Tibial nerve (tissue), 4 donors: Measurements from ENCODE around the gene WDR12. TPM values are rescaled to one million over a fixed set of nuclear protein-coding genes. Genes with fewer than 3 reads are reported as not detected.
"Not testable (repeated sequence)": the region's sequence is repeated elsewhere in the genome, so short reads cannot be mapped to it uniquely, and the experiment has no call there.

Experiments used
- DNase-seq, 2 donors: peaks; one replicate each; pipeline ENCODE4 v3.0.0-alpha.2; 2019; ENCODE audit warnings: low spot score in 2 of 2
- H3K27ac ChIP-seq, 4 donors: fragments of 200-600 bp; sonication (generic) in 3 of 4; one replicate each; pipeline ENCODE4 v1.5.1; 2017 to 2019; ENCODE audit warnings: mild to moderate bottlenecking in 1 of 4
- H3K27me3 ChIP-seq, 2 donors: fragments of 200-600 bp; sonication (generic) in 1 of 2; one replicate each; pipeline versions ENCODE4 v1.5.1 to v1.6.0; 2017 to 2019
- H3K36me3 ChIP-seq, 3 donors: fragments of 200-600 bp; sonication (generic); one replicate each; pipeline ENCODE4 v1.5.1; 2018 to 2019
- H3K4me1 ChIP-seq, 4 donors: fragments of 200-600 bp; sonication (generic) in 3 of 4; one replicate each; pipeline ENCODE4 v1.5.1; 2017 to 2019
- H3K4me3 ChIP-seq, 4 donors: fragments of 200-600 bp; sonication (generic) in 3 of 4; one replicate each; pipeline ENCODE4 v1.5.1; 2017 to 2019; ENCODE audit warnings: mild to moderate bottlenecking in 1 of 4, moderate library complexity in 1 of 4
- H3K9me3 ChIP-seq, 4 donors: fragments of 200-600 bp; sonication (generic) in 3 of 4; one replicate each; pipeline ENCODE4 v1.5.1; 2017 to 2019
- CTCF ChIP-seq, 5 experiments: fragments of 200-600 bp in 3 of 5; fragments of 450-650 bp in 2 of 5; sonication (generic) in 3 of 5; IDR thresholded peaks; one replicate each; pipeline ENCODE4 v1.5.1; 2016 to 2019; ENCODE audit warnings: antibody characterized with exemption in 5 of 5, mild to moderate bottlenecking in 3 of 5, moderate library complexity in 2 of 5
- EP300 ChIP-seq, 2 donors: sonication (generic); formaldehyde crosslinking; IDR thresholded peaks; one replicate each; pipeline ENCODE4 v1.6.1; 2017; ENCODE audit warnings: antibody characterized with exemption in 2 of 2, mild to moderate bottlenecking in 1 of 2
- POLR2A ChIP-seq, 2 donors: fragments of 450-650 bp; IDR thresholded peaks; one replicate each; pipeline ENCODE4 v1.6.1; 2017; ENCODE audit warnings: antibody characterized with exemption in 2 of 2, mild to moderate bottlenecking in 2 of 2, moderate library complexity in 2 of 2
- WGBS, 2 donors: methylation state at CpG; one replicate each; pipeline ENCODE4 v1.1.5; 2018; 5-methylcytosine and 5-hydroxymethylcytosine counted together
- total RNA-seq, 4 donors: library from RNA; depleted of rRNA; stranded (reverse); fragments of >200 nt; gene quantifications; one replicate each; pipeline ENCODE4 v1.1.0, GENCODE V29; 2016

WDR12 gene
- total RNA-seq, 4 donors from 2014 or later = 9.8 to 18.3 (median 12.4) TPM

DNA sequence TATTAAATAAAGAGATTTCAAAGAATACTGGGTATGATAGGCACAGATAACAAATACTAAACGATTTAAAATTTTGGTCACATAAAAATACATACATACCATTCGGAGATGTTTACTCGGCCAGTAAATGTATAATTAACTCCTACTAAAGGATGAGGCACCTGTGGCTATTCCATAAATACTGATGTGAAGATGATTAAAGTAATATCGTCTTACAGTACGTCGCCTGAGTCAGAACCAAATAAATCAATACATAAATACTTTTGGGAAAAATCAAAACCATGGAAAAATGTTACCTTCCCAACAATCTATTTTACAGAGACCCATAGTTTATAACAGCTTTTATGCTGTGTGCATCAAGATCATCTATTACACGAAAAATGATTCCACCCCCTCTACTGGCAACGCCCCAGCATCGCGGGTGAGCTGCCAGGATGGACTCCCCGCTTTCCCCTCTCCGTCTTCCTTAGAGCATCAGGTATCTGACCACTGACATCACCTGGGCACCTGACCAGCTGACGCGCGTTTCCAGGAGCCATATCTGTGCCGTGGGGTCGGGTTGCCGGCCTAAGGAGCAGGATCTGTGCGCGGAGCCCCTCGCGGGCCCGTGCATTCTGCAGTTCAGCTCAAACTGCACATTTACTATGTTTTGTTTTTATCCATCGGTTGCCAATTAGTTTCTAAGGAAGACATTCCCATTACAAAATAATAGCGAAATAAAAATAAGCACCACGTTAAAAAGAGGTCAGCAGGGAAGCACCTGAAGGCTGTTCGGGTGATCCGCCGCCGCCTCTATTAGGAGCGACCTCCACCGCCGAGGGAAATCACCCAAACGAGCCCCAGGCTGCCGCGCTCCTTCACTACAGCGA, 40.8 kb downstream of the WDR12 start:
- Histone ChIP-seq H3K36me3 (peaks cover 0 to 4% (median 0%) of the 10 kb centered on the region in 3 donors), H3K27ac (peak overlapping the region; percentile 20 to 89 (median 57)), H3K4me3 (peak overlapping the region; percentile 55 to 90 (median 84)), H3K9me3 (no peaks in the 10 kb centered on the region), H3K4me1 (peaks cover 0 to 11% (median 2%) of the 10 kb centered on the region in 4 donors), H3K27me3 (no peaks in the 10 kb centered on the region)
- DNase-seq = peak; percentile 28 to 61
- WGBS, 2 donors = 3 to 4% methylated on average over 34 to 37 of the region's 37 CpGs
- peak; percentile 6 to 51 (median 22) for TF ChIP-seq CTCF (IDR thresholded peaks at IDR 0.05)
- TF ChIP-seq POLR2A (IDR thresholded peaks at IDR 0.05) = no peak
- TF ChIP-seq EP300 (IDR thresholded peaks at IDR 0.05) = peak in 1 of 2 donors; percentile 19

- 95 to 97% methylated on average over 3 of the region's 3 CpGs for WGBS, 2 donors
- no peak for TF ChIP-seq POLR2A (IDR thresholded peaks at IDR 0.05)
- TF ChIP-seq CTCF (IDR thresholded peaks at IDR 0.05) = no peak
- TF ChIP-seq EP300 (IDR thresholded peaks at IDR 0.05) = no peak
- Histone ChIP-seq H3K27ac (no peak overlapping the region), H3K4me1 (no peaks in the 10 kb centered on the region), H3K36me3 (peaks cover 0 to 4% (median 0%) of the 10 kb centered on the region in 3 donors), H3K9me3 (peaks cover 0 to 3% (median 0%) of the 10 kb centered on the region in 4 donors), H3K27me3 (no peaks in the 10 kb centered on the region), H3K4me3 (no peak overlapping the region)
- DNase-seq = no peak
Observed at GRCh38 chr2:202861987-202862386, 49.5 kb downstream of the WDR12 start.

DNA sequence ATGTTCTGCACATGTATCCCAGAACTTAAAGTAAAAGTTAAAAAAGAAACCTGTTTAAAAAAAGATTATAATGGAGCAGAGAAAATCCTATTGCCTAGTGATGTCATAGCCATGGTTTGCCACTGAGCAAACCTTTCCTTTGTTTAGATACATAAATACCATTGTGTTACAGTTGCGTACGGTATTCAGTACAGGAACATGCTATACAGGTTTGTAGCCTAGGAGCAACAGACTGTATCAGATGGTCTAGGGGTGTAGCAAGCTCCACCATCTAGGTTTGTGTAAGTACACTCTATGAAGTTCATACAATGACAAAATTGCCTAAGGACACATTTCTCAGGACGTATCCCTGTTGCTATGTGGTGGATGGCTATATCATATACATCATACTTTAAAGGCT, 52.9 kb downstream of the WDR12 start:
- TF ChIP-seq EP300 (IDR thresholded peaks at IDR 0.05) (no peak), POLR2A (IDR thresholded peaks at IDR 0.05) (no peak), CTCF (IDR thresholded peaks at IDR 0.05) (no peak)
- Histone ChIP-seq H3K4me1 (no peaks in the 10 kb centered on the region), H3K27me3 (no peaks in the 10 kb centered on the region), H3K36me3 (no peaks in the 10 kb centered on the region), H3K27ac (no peak overlapping the region), H3K4me3 (no peak overlapping the region), H3K9me3 (peaks cover 0 to 3% (median 0%) of the 10 kb centered on the region in 4 donors)
- no peak for DNase-seq
- 64 to 77% methylated on average over 3 of the region's 3 CpGs for WGBS, 2 donors

- not testable (repeated sequence) for H3K36me3 ChIP-seq, H3K9me3 ChIP-seq, H3K27me3 ChIP-seq, DNase-seq, H3K4me3 ChIP-seq, H3K27ac ChIP-seq, H3K4me1 ChIP-seq
- WGBS, 2 donors = 54 to 64% methylated on average over 3 of the region's 3 CpGs
Observed at GRCh38 chr2:202849343-202849742, 62.1 kb downstream of the WDR12 start.

DNA sequence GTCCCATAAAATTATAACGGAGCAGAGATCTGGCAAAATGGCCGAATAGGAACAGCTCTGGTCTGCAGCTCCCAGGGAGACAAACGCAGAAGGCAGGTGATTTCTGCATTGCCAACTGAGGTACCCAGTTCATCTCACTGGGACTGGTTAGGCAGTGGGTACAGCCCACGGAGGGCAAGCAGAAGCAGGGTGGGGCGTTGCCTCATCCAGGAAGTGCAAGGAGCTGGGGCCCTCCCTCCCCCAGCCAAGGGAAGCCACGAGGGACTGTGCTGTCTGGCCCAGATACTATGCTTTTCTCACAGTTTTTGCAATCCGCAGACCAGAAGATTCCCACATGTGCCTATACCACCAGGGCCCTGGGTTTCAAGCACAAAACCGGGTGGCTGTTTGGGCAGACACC, 62.7 kb downstream of the WDR12 start:
- Histone ChIP-seq H3K36me3 (peaks cover 0 to 8% (median 0%) of the 10 kb centered on the region in 3 donors), H3K9me3 (no peaks in the 10 kb centered on the region), H3K4me1 (no peaks in the 10 kb centered on the region), H3K27me3 (no peaks in the 10 kb centered on the region), H3K27ac (no peak overlapping the region), H3K4me3 (no peak overlapping the region)
- DNase-seq = no peak
- 61 to 76% methylated on average over 7 to 8 of the region's 8 CpGs for WGBS, 2 donors
- no peak for TF ChIP-seq EP300 (IDR thresholded peaks at IDR 0.05)
- TF ChIP-seq CTCF (IDR thresholded peaks at IDR 0.05) = no peak
- TF ChIP-seq POLR2A (IDR thresholded peaks at IDR 0.05) = no peak
